Thyroid gland (tissue), 4 donors: ENCODE data around the gene ST3GAL4. TPM values are rescaled to one million over a fixed set of nuclear protein-coding genes. Genes with fewer than 3 reads are reported as not detected.
A peak's percentile ranks its signal among the peaks of the same experiment; 100 is the strongest.

Source experiments
- DNase-seq, 2 donors: peaks; one replicate each; pipeline ENCODE4 v3.0.0-alpha.2; 2019
- H3K27ac ChIP-seq, 3 donors: fragments of 200-600 bp; sonication (generic); 1 replicate in 2 of 3; 2 replicates in 1 of 3; pipeline ENCODE4 v1.5.1; 2016 to 2019; ENCODE audit warnings: mild to moderate bottlenecking in 1 of 3, moderate library complexity in 1 of 3
- H3K27me3 ChIP-seq: fragments of 200-600 bp; sonication (generic); one replicate; pipeline ENCODE4 v1.5.1; 2019
- H3K36me3 ChIP-seq, 2 donors: fragments of 200-600 bp; sonication (generic); one replicate each; pipeline ENCODE4 v1.5.1; 2016 to 2019
- H3K4me1 ChIP-seq, 2 donors: fragments of 200-600 bp; sonication (generic); one replicate each; pipeline ENCODE4 v1.5.1; 2017 to 2019
- H3K4me3 ChIP-seq, 3 donors: fragments of 200-600 bp; sonication (generic); replicated peaks in 1 of 3; 1 replicate in 2 of 3; 2 replicates in 1 of 3; pipeline ENCODE4 v1.5.1; 2016; ENCODE audit warnings: mild to moderate bottlenecking in 1 of 3
- H3K9me3 ChIP-seq: fragments of 200-600 bp; sonication (generic); one replicate; pipeline ENCODE4 v1.5.1; 2017
- CTCF ChIP-seq, 6 experiments: fragments of 200-600 bp in 3 of 6; fragments of 450-650 bp in 3 of 6; sonication (generic) in 3 of 6; IDR thresholded peaks; one replicate each; pipeline ENCODE4 v1.5.1; 2016 to 2019; ENCODE audit warnings: antibody characterized with exemption in 6 of 6, mild to moderate bottlenecking in 2 of 6, inconsistent platforms in 1 of 6, moderate library complexity in 1 of 6
- POLR2A ChIP-seq, 2 donors: fragments of 450-650 bp; IDR thresholded peaks; one replicate each; pipeline ENCODE4 v1.6.1; 2017; ENCODE audit warnings: antibody characterized with exemption in 2 of 2, mild to moderate bottlenecking in 2 of 2, moderate library complexity in 1 of 2
- WGBS, 2 donors: methylation state at CpG; one replicate each; pipeline ENCODE4 v1.1.5; 2017; 5-methylcytosine and 5-hydroxymethylcytosine counted together
- intact Hi-C: fragments of 100-400 bp; cut with DNase I; formaldehyde crosslinking; loops from one replicate; pipeline ENCODE4 v1.15.1; 2023
- total RNA-seq, 4 donors: library from RNA; depleted of rRNA; stranded (reverse); fragments of >200 nt; gene quantifications; one replicate each; pipeline ENCODE4 v1.2.3, GENCODE V29; 2016

Gene ST3GAL4
- total RNA-seq, 4 donors from 2014 or later, result 5.3 to 33.9 (median 26.4) TPM

GRCh38 chr11:126450806-126451205 is 95.3 kb downstream of the ST3GAL4 start:
- H3K4me1 ChIP-seq, result no peaks in the 10 kb centered on the region
- TF ChIP-seq POLR2A (IDR thresholded peaks at IDR 0.05) (no peak), CTCF (IDR thresholded peaks at IDR 0.05) (no peak)
- H3K27ac ChIP-seq, result no peak overlapping the region
- no peak overlapping the region for H3K4me3 ChIP-seq
- no peaks in the 10 kb centered on the region for H3K36me3 ChIP-seq
- WGBS, 2 donors, result 93 to 94% methylated on average over 11 of the region's 11 CpGs
- no peak for DNase-seq
- intact Hi-C loops, result no loop called here
- no peaks in the 10 kb centered on the region for H3K9me3 ChIP-seq
- H3K27me3 ChIP-seq, result no peaks in the 10 kb centered on the region

DNA sequence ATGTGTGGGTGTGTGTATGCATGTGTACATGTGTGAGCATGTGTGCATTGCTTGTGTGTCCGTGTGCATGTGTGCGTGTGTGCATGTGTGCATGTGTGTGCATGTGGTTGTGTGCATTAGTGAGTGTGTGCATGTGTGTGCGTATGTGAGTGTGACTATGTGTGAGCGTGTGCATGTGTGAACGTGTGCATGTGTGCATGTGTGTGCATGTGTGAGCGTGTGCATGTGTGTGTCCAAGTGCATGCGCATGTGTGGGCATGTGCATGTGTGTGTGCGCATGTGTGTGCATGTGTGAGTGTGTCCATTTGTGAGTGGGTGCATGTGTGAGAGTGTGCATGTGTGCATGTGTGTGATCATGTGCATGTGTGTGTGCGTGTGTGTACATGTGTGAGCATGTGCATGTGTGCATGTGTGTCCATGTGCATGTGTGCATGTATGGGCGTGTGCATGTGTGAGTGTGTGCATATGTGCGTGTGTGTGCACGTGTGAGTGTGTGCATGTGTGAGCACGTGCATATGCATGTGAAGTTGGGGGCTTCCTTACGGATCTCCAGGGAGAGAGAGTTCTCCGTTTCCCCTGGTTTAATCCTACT is 95.8 kb downstream of the ST3GAL4 start:
- Histone ChIP-seq H3K4me3 (no peak overlapping the region), H3K27me3 (no peaks in the 10 kb centered on the region), H3K9me3 (no peaks in the 10 kb centered on the region), H3K36me3 (no peaks in the 10 kb centered on the region), H3K27ac (no peak overlapping the region), H3K4me1 (no peaks in the 10 kb centered on the region)
- 77 to 89% methylated on average over 15 of the region's 15 CpGs for WGBS, 2 donors
- intact Hi-C loops, result no loop called here
- DNase-seq, result no peak
- no peak for TF ChIP-seq CTCF (IDR thresholded peaks at IDR 0.05)
- no peak for TF ChIP-seq POLR2A (IDR thresholded peaks at IDR 0.05)

- no peaks in the 10 kb centered on the region for H3K4me1 ChIP-seq
- H3K4me3 ChIP-seq, result no peak overlapping the region
- no peak overlapping the region for H3K27ac ChIP-seq
- peak in 1 of 2 donors; percentile 5 for DNase-seq
- no peaks in the 10 kb centered on the region for H3K36me3 ChIP-seq
- H3K9me3 ChIP-seq, result no peaks in the 10 kb centered on the region
- TF ChIP-seq CTCF (IDR thresholded peaks at IDR 0.05), result no peak
- TF ChIP-seq POLR2A (IDR thresholded peaks at IDR 0.05), result no peak
- 30 to 40% methylated on average over 8 to 18 of the region's 24 CpGs for WGBS, 2 donors
- intact Hi-C loops, result no loop called here
- H3K27me3 ChIP-seq, result no peaks in the 10 kb centered on the region
These were observed 97.0 kb downstream of the ST3GAL4 start for GRCh38 chr11:126452241-126453101.

GRCh38 chr11:126456089-126456488 is 100.6 kb downstream of the ST3GAL4 start:
- Histone ChIP-seq H3K27ac (no peak overlapping the region), H3K36me3 (no peaks in the 10 kb centered on the region), H3K4me3 (no peak overlapping the region), H3K9me3 (no peaks in the 10 kb centered on the region), H3K4me1 (no peaks in the 10 kb centered on the region), H3K27me3 (no peaks in the 10 kb centered on the region)
- TF ChIP-seq POLR2A (IDR thresholded peaks at IDR 0.05), result no peak
- TF ChIP-seq CTCF (IDR thresholded peaks at IDR 0.05), result no peak
- WGBS, 2 donors, result 82 to 87% methylated on average over 15 of the region's 15 CpGs
- intact Hi-C loops, result no loop called here
- no peak for DNase-seq
